Progenitor cell of endocrine pancreas (in vitro differentiated cells): ENCODE measurements around the gene FAF2. TPM values are rescaled to one million over a fixed set of nuclear protein-coding genes. Genes with fewer than 3 reads are reported as not detected.
A peak's percentile ranks its signal among the peaks of the same experiment; 100 is the strongest.

Source experiments
- DNase-seq: peaks from one replicate; pipeline ENCODE4 v3.0.0; 2021; ENCODE audit warnings: low spot score; ENCODE audit not compliant: unreplicated experiment
- H3K27ac Mint-ChIP-seq: 2 replicates; pipeline ENCODE4 v1.8.0; 2021; ENCODE audit warnings: mild to moderate bottlenecking, moderate library complexity, mixed read lengths
- H3K27me3 Mint-ChIP-seq: 2 replicates; pipeline ENCODE4 v1.8.0; 2021; ENCODE audit warnings: mixed read lengths
- H3K36me3 Mint-ChIP-seq: 2 replicates; pipeline ENCODE4 v1.8.0; 2022; ENCODE audit warnings: mixed read lengths; ENCODE audit not compliant: insufficient read depth
- H3K4me1 Mint-ChIP-seq: 2 replicates; pipeline ENCODE4 v1.8.0; 2021; ENCODE audit warnings: low read depth, mixed read lengths
- H3K4me3 Mint-ChIP-seq: 2 replicates; pipeline ENCODE4 v1.8.0; 2021; ENCODE audit warnings: low read depth, mild to moderate bottlenecking, moderate library complexity, mixed read lengths
- H3K9me3 Mint-ChIP-seq: 2 replicates; pipeline ENCODE4 v1.8.0; 2021; ENCODE audit warnings: low read depth, mixed read lengths
- CTCF ChIP-seq: fragments of 200-600 bp; sonication (generic); IDR thresholded peaks from one replicate; pipeline ENCODE4 v1.5.0; 2021; ENCODE audit warnings: antibody characterized with exemption, mild to moderate bottlenecking; ENCODE audit not compliant: unreplicated experiment
- total RNA-seq: library from RNA; stranded (reverse); gene quantifications from 2 replicates; pipeline ENCODE4 v1.2.1, GENCODE V29; 2021

FAF2 gene
- total RNA-seq, 1 donor from 2014 or later, result 54.6 TPM

GRCh38 chr5:176524987-176525386 is 76.8 kb downstream of the FAF2 start:
- no peaks in the 10 kb centered on the region for H3K4me1 Mint-ChIP-seq
- H3K9me3 Mint-ChIP-seq, result no peaks in the 10 kb centered on the region
- H3K27me3 Mint-ChIP-seq, result no peaks in the 10 kb centered on the region
- no peak overlapping the region for H3K4me3 Mint-ChIP-seq
- H3K36me3 Mint-ChIP-seq, result peaks cover 5% of the 10 kb centered on the region
- no peak for DNase-seq
- peak overlapping the region; percentile 71 for H3K27ac Mint-ChIP-seq
- TF ChIP-seq CTCF, result no peak

- no peak overlapping the region for H3K27ac Mint-ChIP-seq
- no peaks in the 10 kb centered on the region for H3K4me1 Mint-ChIP-seq
These were observed 77.5 kb downstream of the FAF2 start for GRCh38 chr5:176525677-176526076.

DNA sequence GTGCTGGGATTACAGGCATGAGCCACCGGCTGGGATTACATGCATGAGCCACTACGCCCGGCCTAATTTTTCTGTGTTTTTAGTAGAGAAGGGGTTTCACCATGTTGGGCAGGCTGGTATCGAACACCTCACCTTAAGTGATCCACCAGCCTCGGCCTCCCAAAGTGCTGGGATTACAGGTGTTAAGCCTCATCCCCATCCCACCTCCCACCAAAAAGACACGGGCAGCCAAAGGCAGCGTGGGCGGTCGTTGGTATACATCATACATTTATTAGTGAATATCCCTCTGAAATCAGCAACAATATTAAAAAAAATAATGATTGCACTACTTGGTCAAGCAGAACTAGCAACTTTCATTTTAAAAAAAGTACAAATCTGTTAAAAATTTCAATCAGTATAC is 78.3 kb downstream of the FAF2 start:
- no peak for DNase-seq
- Mint-ChIP-seq H3K27me3 (no peaks in the 10 kb centered on the region), H3K4me3 (no peak overlapping the region), H3K4me1 (no peaks in the 10 kb centered on the region), H3K36me3 (peaks cover 5% of the 10 kb centered on the region), H3K27ac (no peak overlapping the region), H3K9me3 (no peaks in the 10 kb centered on the region)
- no peak for TF ChIP-seq CTCF

More at GRCh38 chr5:176525677-176526076, 77.5 kb downstream of the FAF2 start:
- no peak for TF ChIP-seq CTCF
- Mint-ChIP-seq H3K36me3 (peaks cover 5% of the 10 kb centered on the region), H3K9me3 (no peaks in the 10 kb centered on the region), H3K27me3 (no peaks in the 10 kb centered on the region), H3K4me3 (no peak overlapping the region)
- DNase-seq, result no peak

DNA sequence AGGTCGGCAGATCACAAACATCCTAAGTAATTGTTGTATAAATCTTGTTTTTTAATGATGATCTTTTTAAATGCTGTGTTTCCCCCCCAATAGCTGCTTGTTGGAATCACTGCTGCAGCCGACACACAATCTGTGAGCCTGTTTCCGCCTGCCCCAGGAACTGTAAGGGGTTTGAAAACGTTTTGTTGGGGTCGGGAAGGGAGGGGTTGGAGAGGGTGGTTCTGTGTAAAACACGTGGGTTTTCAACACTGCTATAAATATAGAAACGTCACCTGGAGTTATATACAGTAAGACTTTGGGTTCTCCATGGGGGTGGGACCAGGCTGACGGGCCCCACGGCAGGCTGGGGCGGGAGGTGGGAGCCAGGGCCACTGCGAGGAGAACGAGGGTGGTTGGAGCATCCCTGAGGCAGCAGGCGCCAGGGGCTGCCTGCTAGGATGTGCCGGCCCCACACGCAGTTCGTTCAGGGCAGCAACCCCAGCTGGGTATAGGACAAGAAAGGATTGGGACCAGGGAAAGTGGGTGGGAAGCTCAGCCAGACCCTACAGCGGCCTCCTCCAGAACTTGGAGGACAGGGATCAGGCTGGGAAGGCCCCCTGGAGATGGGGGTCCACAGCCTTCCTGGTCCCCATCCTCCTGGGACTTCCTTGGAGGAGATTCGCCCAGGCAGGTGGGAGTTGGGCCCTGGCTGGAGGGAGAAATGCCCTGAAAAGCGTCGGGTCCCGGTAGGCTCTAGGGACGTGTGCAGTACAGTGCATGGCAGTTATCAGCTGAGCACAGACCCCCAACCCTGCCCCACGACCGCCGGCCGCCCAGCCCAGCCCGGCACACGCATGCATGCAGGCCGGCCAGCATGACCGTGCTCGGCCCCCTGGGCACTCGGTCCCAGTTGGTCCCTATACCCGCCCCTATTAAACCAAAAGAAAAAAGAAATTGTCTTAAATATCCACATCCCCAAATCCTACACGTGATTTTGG is 79.3 kb downstream of the FAF2 start:
- Mint-ChIP-seq H3K4me1 (no peaks in the 10 kb centered on the region), H3K27me3 (no peaks in the 10 kb centered on the region), H3K27ac (no peak overlapping the region), H3K9me3 (no peaks in the 10 kb centered on the region), H3K4me3 (no peak overlapping the region), H3K36me3 (peaks cover 5% of the 10 kb centered on the region)
- no peak for TF ChIP-seq CTCF
- DNase-seq, result no peak

- no peak overlapping the region for H3K4me3 Mint-ChIP-seq
- H3K9me3 Mint-ChIP-seq, result no peaks in the 10 kb centered on the region
- no peaks in the 10 kb centered on the region for H3K27me3 Mint-ChIP-seq
- no peak for TF ChIP-seq CTCF
- no peak overlapping the region for H3K27ac Mint-ChIP-seq
- peaks cover 1% of the 10 kb centered on the region for H3K4me1 Mint-ChIP-seq
- peaks cover 5% of the 10 kb centered on the region for H3K36me3 Mint-ChIP-seq
- no peak for DNase-seq
These were observed 80.1 kb downstream of the FAF2 start for GRCh38 chr5:176528301-176528700.
